Measurements from ENCODE around the gene SORD.
"Not testable (repeated sequence)": the region's sequence is repeated elsewhere in the genome, so short reads cannot be mapped to it uniquely, and the experiment has no call there.

The SORD gene

DNA sequence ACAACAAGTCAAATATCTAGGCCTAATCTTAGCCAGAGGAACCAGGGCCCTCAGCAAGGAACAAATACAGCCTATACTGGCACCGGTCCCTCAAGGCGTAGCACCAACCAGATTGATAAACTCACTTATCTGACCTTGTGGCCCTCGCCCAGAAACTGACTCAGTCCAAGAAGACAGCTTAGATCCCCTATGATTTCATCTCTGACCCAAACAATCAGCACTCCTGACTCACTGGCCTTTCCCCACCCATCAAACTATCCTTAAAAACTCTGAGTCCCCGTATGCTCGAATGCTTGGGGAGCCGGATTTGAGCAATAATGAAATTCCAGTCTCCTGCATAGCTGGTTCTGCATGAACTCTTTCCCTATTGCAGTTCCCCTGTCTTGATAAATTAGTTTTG lies 1.6 kb upstream of the SORD start:
- DNase-seq: peak; percentile 58 to 67
- TF ChIP-seq GATA1 (IDR thresholded peaks at IDR 0.05; ENCODE audit: low read depth, low read length) (no peak), POLR2A (IDR thresholded peaks at IDR 0.05; ENCODE audit: low read length) (no peak)

DNA sequence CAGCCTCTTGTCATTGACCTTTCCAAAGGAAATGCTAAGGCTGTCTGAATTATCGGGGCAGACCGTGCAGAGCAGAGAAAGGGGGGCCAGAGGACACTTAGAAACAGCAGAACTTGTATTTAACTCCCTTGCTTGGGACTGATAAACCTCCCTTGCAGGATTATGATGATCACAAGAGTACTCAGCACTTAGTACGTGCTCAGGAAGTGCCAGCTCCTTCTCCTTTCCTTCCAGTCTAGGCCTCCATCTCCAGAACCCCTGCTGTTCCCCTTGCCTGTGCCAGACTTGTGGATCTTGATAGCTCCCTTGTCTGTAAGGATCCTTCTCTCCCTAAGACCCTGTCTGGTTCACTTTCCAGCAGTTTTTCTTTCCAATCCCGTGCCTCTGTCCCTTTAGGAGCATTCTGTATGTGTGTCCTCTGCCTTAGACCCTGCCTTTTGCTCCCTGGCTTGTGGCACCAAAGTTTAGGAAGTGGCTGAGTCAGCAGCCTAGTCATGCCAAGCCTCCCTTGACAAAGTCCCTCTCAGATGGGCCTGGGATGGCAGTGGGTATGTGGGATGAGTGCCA lies 747 bp downstream of the SORD start:
- TF ChIP-seq POLR2A (IDR thresholded peaks at IDR 0.05; ENCODE audit: low read length): no peak
- TF ChIP-seq GATA1 (IDR thresholded peaks at IDR 0.05; ENCODE audit: low read depth, low read length): no peak
- DNase-seq: peak; percentile 49 to 59

DNA sequence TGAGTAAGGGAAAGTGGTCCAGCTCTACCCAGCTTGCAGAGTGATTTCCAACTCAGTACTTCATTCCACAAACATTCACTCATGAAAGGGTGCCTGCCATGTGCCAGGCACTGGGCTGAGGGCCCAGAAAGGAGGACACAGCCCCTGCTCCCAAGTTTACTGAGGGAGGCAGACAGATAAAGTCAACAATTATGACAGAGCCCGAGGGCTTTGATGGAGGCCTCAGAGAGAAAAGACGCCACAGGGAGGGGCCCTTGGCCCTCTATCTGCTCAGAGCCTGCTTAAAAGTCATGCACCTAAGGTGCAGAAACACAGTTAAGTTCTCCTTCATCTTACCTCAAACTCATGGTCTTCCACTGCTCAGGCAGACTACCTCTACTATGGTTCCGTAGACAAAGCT lies 1.7 kb downstream of the SORD start:
- DNase-seq: peak; percentile 4 to 7

DNA sequence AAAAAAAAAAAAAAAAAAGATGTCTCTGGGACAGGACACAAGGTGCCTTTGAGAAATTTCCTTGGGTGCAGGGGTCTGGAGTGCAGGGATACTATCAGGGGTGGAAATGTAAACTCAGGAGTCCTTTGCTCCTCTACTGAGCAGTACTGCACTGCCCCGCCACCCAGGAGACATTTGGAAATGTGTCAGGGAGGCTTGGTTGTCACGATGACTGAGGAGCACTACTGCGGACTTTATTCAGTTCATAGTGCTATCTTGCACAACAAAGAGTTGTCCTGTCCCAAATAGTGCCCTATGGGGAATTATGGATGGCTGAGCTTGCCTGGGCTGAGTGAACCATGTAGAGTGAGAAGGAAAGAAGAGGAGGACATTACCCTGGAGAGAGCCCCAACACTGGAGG lies 2.6 kb downstream of the SORD start:
- not testable (repeated sequence) for DNase-seq

DNA sequence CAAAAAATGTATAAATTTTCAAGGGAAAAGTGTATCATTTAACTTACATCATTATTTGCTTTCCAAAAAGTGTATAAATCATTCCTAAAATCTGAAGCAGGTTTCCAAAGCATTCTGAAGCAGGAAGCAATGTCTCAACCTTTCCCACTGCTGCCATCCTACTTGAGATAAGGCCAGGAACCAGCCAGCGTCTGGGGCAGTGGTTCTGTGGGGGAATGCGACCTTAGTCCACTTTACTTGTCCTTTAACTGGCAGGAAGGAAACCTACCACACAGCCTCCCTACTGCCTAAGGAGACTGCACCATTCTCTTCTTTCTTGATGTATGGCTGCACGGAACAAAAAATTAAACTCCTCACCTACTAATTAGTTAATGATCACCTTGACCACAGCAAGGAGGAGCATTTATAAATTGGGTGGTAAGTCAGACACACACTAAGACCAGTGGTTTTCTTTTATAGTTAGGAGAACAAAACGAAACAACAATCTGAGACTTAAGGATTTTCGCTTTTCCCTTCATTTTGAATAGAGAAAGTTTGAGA lies 3.7 kb downstream of the SORD start:
- DNase-seq: peak; percentile 8 to 13
- TF ChIP-seq POLR2A (IDR thresholded peaks at IDR 0.05; ENCODE audit: low read length) (no peak), GATA1 (IDR thresholded peaks at IDR 0.05; ENCODE audit: low read depth, low read length) (no peak)

DNA sequence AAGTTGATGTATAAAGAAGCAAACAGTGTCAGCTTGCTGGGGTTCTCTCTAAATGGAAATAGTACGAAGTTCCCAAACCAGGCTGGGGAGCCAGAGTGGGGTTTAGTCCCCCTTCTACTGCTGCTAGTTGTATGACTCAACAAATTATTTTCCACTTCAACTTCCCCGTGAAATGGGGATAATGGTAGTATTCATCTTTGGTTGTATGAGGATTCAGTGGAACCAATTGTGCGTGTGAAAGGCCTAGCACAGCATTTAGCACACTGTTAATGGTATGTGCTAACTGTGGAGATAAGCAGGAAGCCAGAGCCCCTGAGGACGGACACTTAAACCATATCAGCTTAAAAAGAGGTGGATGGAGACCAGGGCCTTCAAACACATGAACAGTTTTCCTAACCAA lies 4.2 kb downstream of the SORD start:
- peak; percentile 21 to 37 for DNase-seq
- TF ChIP-seq GATA1 (IDR thresholded peaks at IDR 0.05; ENCODE audit: low read depth, low read length): no peak
- TF ChIP-seq POLR2A (IDR thresholded peaks at IDR 0.05; ENCODE audit: low read length): no peak

DNA sequence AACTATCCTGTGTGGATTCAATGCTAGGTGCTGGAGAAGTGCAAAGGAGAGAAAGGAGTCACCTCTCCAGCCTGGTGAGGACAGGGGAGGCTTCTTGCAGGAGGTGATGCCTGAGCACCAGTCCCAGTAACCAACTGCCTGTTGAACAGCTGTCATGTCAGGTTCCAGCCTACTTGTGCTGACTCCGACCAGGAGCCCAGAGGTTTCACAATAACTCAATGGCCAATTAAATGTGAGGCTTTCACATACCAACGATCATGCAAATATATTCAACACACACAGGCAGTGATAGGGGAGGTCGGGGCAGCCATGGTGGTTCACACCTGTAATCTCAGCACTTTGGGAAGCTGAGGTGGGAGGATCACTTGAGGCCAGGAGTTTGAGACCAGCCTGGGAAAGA lies 7.7 kb downstream of the SORD start:
- no peak for TF ChIP-seq POLR2A (IDR thresholded peaks at IDR 0.05; ENCODE audit: low read length)
- peak in 1 of 2 experiments; percentile 15 for DNase-seq

DNA sequence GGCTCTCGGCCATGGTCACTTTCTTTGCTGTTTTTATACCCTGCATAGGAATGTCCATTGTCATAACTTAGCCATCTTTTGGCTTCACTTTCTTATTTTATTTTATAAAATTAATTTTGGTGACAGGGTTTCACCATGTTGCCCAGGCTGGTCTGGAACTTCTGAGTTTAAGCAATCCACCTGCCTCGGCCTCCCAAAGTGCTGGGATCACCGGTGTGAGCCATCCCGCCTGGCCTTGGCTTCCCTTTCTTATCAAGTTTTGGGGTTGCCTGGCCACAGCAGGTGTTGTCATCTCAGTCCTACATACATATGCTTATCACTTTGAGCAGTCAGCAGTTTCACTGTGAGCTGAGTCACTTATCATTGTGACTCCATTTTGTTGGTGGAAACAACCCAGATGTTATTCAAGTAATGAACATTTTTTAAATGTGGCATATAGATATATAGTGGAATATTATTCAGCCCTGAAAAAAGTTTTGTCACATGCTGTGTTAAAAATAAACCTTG lies 8.6 kb downstream of the SORD start:
- DNase-seq: not testable (repeated sequence)

DNA sequence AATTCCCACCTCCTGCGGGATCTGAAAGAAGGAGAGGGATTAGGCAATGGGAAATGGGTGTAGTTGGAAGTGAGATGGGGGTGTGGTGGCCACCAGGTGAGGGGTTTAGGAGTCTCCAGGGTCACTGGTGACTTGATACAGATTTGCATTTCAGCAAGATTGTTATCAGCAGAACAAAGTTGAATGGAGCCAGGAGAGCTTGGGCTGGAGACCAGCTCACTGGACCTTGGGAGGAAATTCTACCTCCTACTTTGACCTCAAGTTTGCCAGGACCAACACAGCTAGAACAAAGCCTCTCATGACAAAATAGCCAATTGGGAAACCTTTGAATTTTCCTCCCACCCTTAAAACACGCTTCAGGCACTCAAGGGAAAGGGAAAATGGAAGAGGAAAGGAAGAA lies 9.5 kb downstream of the SORD start:
- not testable (repeated sequence) for DNase-seq

- DNase-seq: not testable (repeated sequence)
Observed at GRCh38 chr15:45034087-45034486, 11.1 kb downstream of the SORD start.

DNA sequence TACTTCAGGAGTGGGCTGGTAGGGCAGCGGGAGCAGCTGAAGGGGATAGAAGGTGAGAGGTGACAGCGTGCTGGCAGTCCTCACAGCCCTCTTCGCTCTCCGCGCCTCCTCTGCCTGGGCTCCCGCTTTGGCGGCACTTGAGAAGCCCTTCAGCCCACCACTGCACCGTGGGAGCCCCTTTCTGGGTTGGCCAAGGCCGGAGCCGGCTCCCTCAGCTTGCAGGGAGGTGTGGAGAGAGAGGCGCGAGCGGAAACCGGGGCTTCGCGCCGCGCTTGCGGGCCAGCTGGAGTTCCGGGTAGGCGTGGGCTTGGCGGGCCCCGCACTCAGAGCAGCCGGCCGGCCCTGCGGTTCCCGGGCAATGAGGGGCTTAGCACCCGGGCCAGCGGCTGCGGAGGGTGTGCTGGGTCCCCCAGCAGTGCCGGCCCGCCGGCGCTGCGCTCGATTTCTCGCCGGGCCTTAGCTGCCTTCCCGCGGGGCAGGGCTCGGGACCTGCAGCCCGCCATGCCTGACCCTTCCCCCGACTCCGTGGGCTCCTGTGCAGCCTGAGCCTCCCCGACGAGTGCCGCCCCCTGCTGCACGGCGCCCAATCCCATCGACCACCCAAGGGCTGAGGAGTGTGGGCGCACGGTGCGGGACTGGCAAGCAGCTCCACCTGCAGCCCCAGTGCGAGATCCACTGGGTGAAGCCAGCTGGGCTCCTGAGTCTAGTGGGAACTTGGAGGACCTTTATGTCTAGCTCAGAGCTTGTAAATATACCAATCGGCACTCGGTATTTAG lies 11.8 kb downstream of the SORD start:
- DNase-seq: not testable (repeated sequence)

DNA sequence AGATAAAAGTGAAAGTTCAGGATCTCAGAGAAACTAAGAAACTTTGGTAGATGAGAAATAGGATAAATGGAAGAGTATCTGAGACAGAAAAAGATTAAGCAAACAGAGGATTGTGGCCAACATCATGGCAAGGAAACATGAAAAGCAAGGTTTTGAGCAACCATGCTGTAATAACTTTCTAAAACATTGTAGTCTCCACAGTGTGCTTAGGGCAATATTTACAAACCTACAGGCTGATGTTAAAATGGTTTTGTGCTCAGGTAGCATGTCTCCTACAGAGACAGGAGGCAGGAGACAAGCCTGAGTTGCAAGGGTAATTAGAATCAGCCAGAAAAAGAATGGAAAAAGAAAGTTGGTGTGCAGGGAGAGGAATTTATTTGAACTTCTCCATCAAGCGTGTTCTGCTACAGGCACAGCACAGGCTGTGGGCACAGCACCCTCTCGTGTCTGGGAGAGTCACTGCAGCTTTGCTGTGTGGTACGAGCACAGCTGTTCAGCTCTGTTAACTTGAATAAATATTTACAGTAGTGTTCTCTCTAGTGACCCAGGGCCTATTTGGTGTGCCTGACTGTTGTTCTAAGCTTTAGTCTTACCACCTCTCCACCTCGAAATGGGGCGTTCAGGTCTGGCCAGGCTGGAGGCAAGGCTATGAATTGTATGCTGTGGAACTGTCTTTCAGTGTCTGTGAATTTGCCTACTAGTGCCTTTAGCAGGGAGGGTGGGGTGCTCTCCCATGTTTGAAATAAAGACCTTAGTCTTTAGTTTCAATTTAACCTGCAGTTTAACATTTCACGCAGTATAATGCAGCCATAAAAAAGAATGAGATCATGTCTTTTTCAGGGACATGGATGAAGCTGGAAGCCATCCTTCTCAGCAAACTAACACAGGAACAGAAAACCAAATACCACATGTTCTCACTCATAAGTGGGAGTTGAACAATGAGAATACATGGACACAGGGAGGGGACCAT lies 14.1 kb downstream of the SORD start:
- peak; percentile 77 to 81 for DNase-seq

- DNase-seq: no peak
- TF ChIP-seq POLR2A (IDR thresholded peaks at IDR 0.05; ENCODE audit: low read length): no peak
- TF ChIP-seq GATA1 (IDR thresholded peaks at IDR 0.05; ENCODE audit: low read depth, low read length): no peak
Observed at GRCh38 chr15:45037936-45038335, 14.9 kb downstream of the SORD start.

DNA sequence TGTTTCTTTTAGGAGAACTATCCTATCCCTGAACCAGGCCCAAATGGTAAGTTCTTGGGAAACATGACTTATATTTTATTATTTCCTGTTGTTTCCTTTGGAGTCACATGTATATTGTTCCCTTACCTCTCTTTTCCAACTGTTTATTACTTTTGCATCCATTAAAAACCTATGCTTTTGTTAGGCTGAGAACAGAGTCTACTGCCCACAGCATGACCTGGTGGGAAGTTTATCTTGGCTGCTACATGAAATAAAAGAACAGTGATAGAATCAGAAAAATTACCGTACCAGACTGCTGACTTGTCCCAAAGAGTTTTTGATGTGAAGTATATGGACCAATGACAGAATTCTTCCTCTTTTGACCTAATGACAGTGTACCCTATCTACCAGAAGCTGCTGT lies 17.4 kb downstream of the SORD start:
- DNase-seq: not testable (repeated sequence)

DNA sequence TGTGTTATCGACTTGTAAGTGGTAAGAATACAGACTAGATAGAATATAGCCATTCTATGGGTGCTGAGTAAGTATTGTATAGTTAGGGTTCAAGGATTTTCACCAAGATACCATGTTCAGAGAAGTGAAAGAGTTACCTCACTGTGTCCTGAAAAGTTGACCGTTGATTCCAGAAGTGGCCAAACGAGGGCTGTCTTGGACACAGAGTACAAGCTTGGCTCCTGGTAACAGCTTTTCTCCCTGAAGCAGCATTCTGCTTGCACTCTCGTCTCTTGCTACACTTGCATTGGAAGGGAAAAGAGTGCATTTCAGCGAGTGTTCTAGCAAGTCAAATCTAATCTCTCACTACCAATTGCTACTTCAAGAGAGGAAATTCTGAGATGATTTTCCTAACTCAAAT lies 18.5 kb downstream of the SORD start:
- DNase-seq: not testable (repeated sequence)

GRCh38 chr15:45042859-45043258 lies 19.9 kb downstream of the SORD start:
- DNase-seq: not testable (repeated sequence)

DNA sequence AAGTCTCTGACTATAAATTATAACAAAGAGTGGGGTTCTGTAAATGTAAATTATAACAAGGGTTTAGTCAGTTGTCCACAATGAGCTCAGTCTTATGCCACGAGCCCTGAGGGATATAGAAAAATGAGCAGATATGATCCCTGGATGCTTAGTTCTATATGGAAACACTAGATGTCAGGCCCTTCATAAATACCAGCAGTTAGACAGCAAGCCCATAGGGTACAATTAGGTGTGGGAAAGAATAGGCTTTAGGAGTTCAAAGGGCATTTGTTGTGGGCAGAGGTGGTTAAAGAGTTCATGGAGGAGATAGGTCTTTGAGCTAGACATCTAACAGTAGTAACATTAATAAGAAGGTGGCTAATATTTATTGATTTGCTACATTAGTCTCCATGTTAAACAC lies 21.3 kb downstream of the SORD start:
- not testable (repeated sequence) for DNase-seq

- not testable (repeated sequence) for DNase-seq
Observed at GRCh38 chr15:45048449-45048793, 25.4 kb downstream of the SORD start.
